KMS-11 (cell line): ENCODE data around the gene ZFP14.
"Not testable (repeated sequence)": the region's sequence is repeated elsewhere in the genome, so short reads cannot be mapped to it uniquely, and the experiment has no call there.

Experiments used
- H2AFZ ChIP-seq: fragments of 200-600 bp; sonication (generic); 2 replicates; pipeline ENCODE4 v1.6.1; 2016; ENCODE audit warnings: antibody characterized with exemption, mixed run types, low read depth
- H3K27ac ChIP-seq: fragments of 200-600 bp; sonication (generic); 2 replicates; pipeline ENCODE4 v1.6.1; 2016; ENCODE audit warnings: mild to moderate bottlenecking, mixed run types
- H3K27me3 ChIP-seq: fragments of 200-600 bp; sonication (generic); 2 replicates; pipeline ENCODE4 v1.6.1; 2017; ENCODE audit warnings: mild to moderate bottlenecking, low read depth, mixed run types, moderate library complexity; ENCODE audit not compliant: insufficient read depth
- H3K36me3 ChIP-seq: fragments of 200-600 bp; sonication (generic); 2 replicates; pipeline ENCODE4 v1.6.1; 2017; ENCODE audit warnings: mild to moderate bottlenecking, mixed run types; ENCODE audit not compliant: insufficient read depth
- H3K4me1 ChIP-seq: fragments of 200-600 bp; sonication (generic); 2 replicates; pipeline ENCODE4 v1.6.1; 2016; ENCODE audit warnings: mild to moderate bottlenecking, low read depth, mixed run types; ENCODE audit not compliant: poor library complexity, severe bottlenecking
- H3K4me2 ChIP-seq: fragments of 200-600 bp; sonication (generic); 2 replicates; pipeline ENCODE4 v1.7.0; 2016; ENCODE audit warnings: mild to moderate bottlenecking, mixed run types
- H3K4me3 ChIP-seq: fragments of 200-600 bp; sonication (generic); IDR thresholded peaks from 2 replicates; pipeline ENCODE4 v1.6.1; 2017; ENCODE audit warnings: low read depth, low read length, mixed read lengths; ENCODE audit not compliant: insufficient read depth
- H3K79me2 ChIP-seq: fragments of 200-600 bp; sonication (generic); 2 replicates; pipeline ENCODE4 v1.6.1; 2016; ENCODE audit warnings: low read depth, mixed run types; ENCODE audit not compliant: insufficient read depth
- H3K9ac ChIP-seq: fragments of 200-600 bp; sonication (generic); 2 replicates; pipeline ENCODE4 v1.6.1; 2016; ENCODE audit warnings: mild to moderate bottlenecking, mixed run types
- H4K20me1 ChIP-seq: fragments of 200-600 bp; sonication (generic); 2 replicates; pipeline ENCODE4 v1.6.1; 2016; ENCODE audit warnings: mild to moderate bottlenecking, mixed run types; ENCODE audit not compliant: insufficient read depth

The ZFP14 gene

GRCh38 chr19:36314053-36314452 is 64.9 kb downstream of the ZFP14 start:
- H3K36me3 ChIP-seq, H2AFZ ChIP-seq, H3K4me1 ChIP-seq, H3K4me2 ChIP-seq, H3K9ac ChIP-seq, H4K20me1 ChIP-seq, H3K79me2 ChIP-seq, H3K27ac ChIP-seq, H3K27me3 ChIP-seq, H3K4me3 ChIP-seq: not testable (repeated sequence)

- not testable (repeated sequence) for H4K20me1 ChIP-seq, H3K27me3 ChIP-seq, H3K4me3 ChIP-seq, H3K9ac ChIP-seq, H3K4me1 ChIP-seq, H3K79me2 ChIP-seq, H2AFZ ChIP-seq, H3K27ac ChIP-seq, H3K36me3 ChIP-seq, H3K4me2 ChIP-seq
These were observed 67.8 kb downstream of the ZFP14 start for GRCh38 chr19:36311098-36311760.

GRCh38 chr19:36310416-36310990 is 68.5 kb downstream of the ZFP14 start:
- not testable (repeated sequence) for H3K36me3 ChIP-seq, H3K79me2 ChIP-seq, H2AFZ ChIP-seq, H3K27me3 ChIP-seq, H3K4me2 ChIP-seq, H3K4me1 ChIP-seq, H3K27ac ChIP-seq, H3K4me3 ChIP-seq, H4K20me1 ChIP-seq, H3K9ac ChIP-seq

GRCh38 chr19:36309759-36310158 is 69.2 kb downstream of the ZFP14 start:
- H3K4me1 ChIP-seq, result not testable (repeated sequence)

GRCh38 chr19:36309309-36309708 is 69.7 kb downstream of the ZFP14 start:
- not testable (repeated sequence) for H2AFZ ChIP-seq, H3K9ac ChIP-seq, H3K27ac ChIP-seq, H4K20me1 ChIP-seq, H3K27me3 ChIP-seq, H3K36me3 ChIP-seq, H3K4me3 ChIP-seq, H3K4me1 ChIP-seq, H3K4me2 ChIP-seq, H3K79me2 ChIP-seq

More at GRCh38 chr19:36309759-36310158, 69.2 kb downstream of the ZFP14 start:
- H3K4me3 ChIP-seq, H3K79me2 ChIP-seq, H3K9ac ChIP-seq, H2AFZ ChIP-seq, H3K27me3 ChIP-seq, H3K4me2 ChIP-seq, H4K20me1 ChIP-seq, H3K36me3 ChIP-seq, H3K27ac ChIP-seq: not testable (repeated sequence)

GRCh38 chr19:36292317-36292716 is 86.7 kb downstream of the ZFP14 start:
- not testable (repeated sequence) for H3K36me3 ChIP-seq, H3K9ac ChIP-seq, H3K27ac ChIP-seq, H3K79me2 ChIP-seq, H3K4me3 ChIP-seq, H2AFZ ChIP-seq, H3K4me2 ChIP-seq, H3K27me3 ChIP-seq, H4K20me1 ChIP-seq, H3K4me1 ChIP-seq
